K562 (cell line): Measurements from ENCODE around the gene GET4. TPM values are rescaled to one million over a fixed set of nuclear protein-coding genes. Genes with fewer than 3 reads are reported as not detected.
A peak's percentile ranks its signal among the peaks of the same experiment; 100 is the strongest.

Experiments
- ATAC-seq: fragments of 200-7000 bp; cut with Tn5 transposase; 3 replicates; pipeline ENCODE4 v1.9.1; 2020; ENCODE audit warnings: moderate library complexity
- BruUV-seq: library from RNA; stranded (reverse); fragments of 400-500 nt; replicated peaks from 2 replicates; lab custom pipeline; 2021; lab: Mats Ljungman, UMichigan
- CTCF ChIA-PET: fragments of 300-600 bp; formaldehyde crosslinking; extraction: SDS; loops from one replicate; lab custom pipeline; 2021; ENCODE audit warnings: low intra/inter-chr PET ratio; lab: Yijun Ruan, JAX
- POLR2A ChIA-PET: fragments of 300-600, 350-650 bp; sonication (Branson Sonifier 250); formaldehyde crosslinking; extraction: SDS; loops from one replicate; lab custom pipeline; 2021; ENCODE audit warnings: antibody characterized with exemption, inconsistent platforms; lab: Yijun Ruan, JAX
- DNase-seq, 4 experiments: peaks; one replicate each; pipeline versions ENCODE4 v3.0.0 to v3.0.0-alpha.2; 2011 to 2018; ENCODE audit warnings: low spot score in 3 of 4, mixed read lengths in 3 of 4; ENCODE audit errors: extremely low read depth in 1 of 4
- FAIRE-seq: peaks from 2 replicates; lab custom pipeline; 2011; peaks lifted over from hg19 to GRCh38; lab: Jason Lieb, UNC
- H2AFZ ChIP-seq: 2 replicates; pipeline ENCODE4 v1.6.0; 2011; ENCODE audit warnings: low read depth, low read length, control low read depth, inconsistent platforms
- H3K27ac ChIP-seq: fragments of 200-600 bp; 3 replicates; pipeline ENCODE4 v1.8.0; 2011; ENCODE audit warnings: low read depth, mild to moderate bottlenecking, control low read depth, inconsistent platforms, low read length, moderate library complexity, mixed read lengths; ENCODE audit errors: extremely low read depth
- H3K27me3 ChIP-seq, 2 experiments: fragments of 300-600 bp in 1 of 2; 2 replicates in 1 of 2; 3 replicates in 1 of 2; pipeline versions ENCODE4 v1.6.0 to v1.8.0; 2011; ENCODE audit warnings: inconsistent platforms in 2 of 2, low read length in 2 of 2, mild to moderate bottlenecking in 1 of 2, mixed read lengths in 1 of 2, moderate library complexity in 1 of 2; ENCODE audit not compliant: control insufficient read depth in 2 of 2, insufficient read depth in 2 of 2
- H3K36me3 ChIP-seq: fragments of 300-600 bp; 3 replicates; pipeline ENCODE4 v1.8.0; 2011; ENCODE audit warnings: mild to moderate bottlenecking, low read length, inconsistent platforms; ENCODE audit not compliant: control insufficient read depth, insufficient read depth
- H3K4me1 ChIP-seq, 2 experiments: fragments of 200-600 bp in 1 of 2; replicated peaks in 1 of 2; 2 replicates in 1 of 2; 3 replicates in 1 of 2; pipeline versions ENCODE4 v1.5.1 to v1.8.0; 2011; ENCODE audit warnings: inconsistent platforms in 2 of 2, low read length in 2 of 2, mild to moderate bottlenecking in 1 of 2, mixed read lengths in 1 of 2, moderate library complexity in 1 of 2; ENCODE audit not compliant: control insufficient read depth in 2 of 2, insufficient read depth in 2 of 2
- H3K4me2 ChIP-seq: 2 replicates; pipeline ENCODE4 v1.6.1; 2011; ENCODE audit warnings: low read length, control low read depth, inconsistent platforms, mixed read lengths; ENCODE audit not compliant: insufficient read depth
- H3K4me3 ChIP-seq: fragments of 200-600 bp; sonication (generic), shearing (Covaris generic); 2 replicates; pipeline ENCODE4 v1.5.1; 2016; ENCODE audit warnings: control low read depth, inconsistent platforms
- H3K79me2 ChIP-seq: fragments of 200-600 bp; 3 replicates; pipeline ENCODE4 v1.8.0; 2011; ENCODE audit warnings: low read length, inconsistent platforms; ENCODE audit not compliant: control insufficient read depth, insufficient read depth
- H3K9ac ChIP-seq, 2 experiments: 2 replicates each; pipeline versions ENCODE4 v1.6.0 to v1.6.1; 2011; ENCODE audit warnings: low read depth in 2 of 2, low read length in 2 of 2, control low read depth in 1 of 2, inconsistent platforms in 1 of 2, mild to moderate bottlenecking in 1 of 2, mixed read lengths in 1 of 2; ENCODE audit not compliant: insufficient read depth in 1 of 2
- H3K9me1 ChIP-seq: one replicate; pipeline ENCODE4 v1.6.0; 2011; ENCODE audit warnings: inconsistent platforms, mild to moderate bottlenecking, low read length, moderate library complexity; ENCODE audit not compliant: control insufficient read depth, insufficient read depth
- H3K9me3 ChIP-seq: replicated peaks from 2 replicates; pipeline ENCODE4 v1.5.1; 2011; ENCODE audit warnings: low read depth, low read length, inconsistent platforms; ENCODE audit not compliant: control insufficient read depth, insufficient read depth
- H4K20me1 ChIP-seq: replicated peaks from 2 replicates; pipeline ENCODE4 v1.6.1; 2011; ENCODE audit warnings: low read length, inconsistent platforms, mixed read lengths; ENCODE audit not compliant: control insufficient read depth, insufficient read depth
- ARID1B ChIP-seq: fragments of 450-650 bp; IDR thresholded peaks from 2 replicates; pipeline ENCODE4 v1.6.1; 2016; ENCODE audit warnings: antibody characterized with exemption, mild to moderate bottlenecking, inconsistent platforms
- KLF13 ChIP-seq: fragments of 450-650 bp; IDR thresholded peaks from 2 replicates; pipeline ENCODE4 v1.6.1; 2016; ENCODE audit warnings: missing genetic modification characterization, low read depth, mild to moderate bottlenecking, missing compliant biosample characterization, moderate library complexity, borderline replicate concordance
- MYC ChIP-seq, 2 experiments: fragments of 250-450 bp in 1 of 2; sonication (Bioruptor Pico) in 1 of 2; IDR thresholded peaks; 2 replicates each; pipeline versions ENCODE4 v1.5.1 to v1.6.1; 2012 to 2021; ENCODE audit warnings: low read depth in 2 of 2, borderline replicate concordance in 1 of 2, improper control_type of control experiment in 1 of 2, low read length in 1 of 2, mild to moderate bottlenecking in 1 of 2, moderate library complexity in 1 of 2
- ZNF347 ChIP-seq: fragments of 450-650 bp; formaldehyde crosslinking; IDR thresholded peaks from 2 replicates; pipeline ENCODE4 v1.4.0; 2020; ENCODE audit warnings: low read depth, mild to moderate bottlenecking, moderate library complexity
- ZNF695 ChIP-seq: fragments of 450-650 bp; formaldehyde crosslinking; IDR thresholded peaks from 2 replicates; pipeline ENCODE4 v1.4.0; 2020; ENCODE audit warnings: mild to moderate bottlenecking, moderate library complexity
- WGBS: fragments of 100-300 bp; shearing (Covaris generic); methylation state at CpG from one replicate; pipeline ENCODE4 v1.1.6; 2016; ENCODE audit warnings: low coverage, mixed read lengths; ENCODE audit not compliant: insufficient coverage; ENCODE audit errors: missing lambda C conversion rate; 5-methylcytosine and 5-hydroxymethylcytosine counted together
- in situ Hi-C: fragments of 300-500 bp; cut with MboI; formaldehyde crosslinking; loops from 4 replicates; pipeline ENCODE4 v1.15.0; 2018; ENCODE audit warnings: inconsistent platforms, mixed read lengths
- intact Hi-C: fragments of 100-400 bp; cut with micrococcal nuclease; formaldehyde crosslinking; loops from 2 replicates; pipeline ENCODE4 v1.14.2; 2022
- polyA plus RNA-seq, 8 experiments: library from polyadenylated mRNA; depleted of rRNA in 4 of 8; stranded (reverse) in 5 of 8; unstranded in 3 of 8; fragments of >200 nt; fragmentation: Nextera tagmentation in 2 of 8; fragmentation: Illumina TruSeq in 1 of 8; extraction: Ambion mirVana in 2 of 8; extraction: Trizol in 1 of 8; gene quantifications; 2 replicates each; pipeline versions ENCODE4 v1.2.1 to v1.2.3, GENCODE V29; 2011 to 2014; ENCODE audit warnings: inconsistent platforms in 1 of 8, missing spikeins in 1 of 8
- total RNA-seq, 7 experiments: library from RNA; depleted of rRNA in 6 of 7; stranded (reverse); fragments of >200 nt in 6 of 7; fragmentation: Illumina TruSeq in 2 of 7; extraction: Trizol in 2 of 7; gene quantifications; 2 replicates each; pipeline versions ENCODE4 v1.2.1 to v1.2.3, GENCODE V29; 2011 to 2021; ENCODE audit warnings: low replicate concordance in 1 of 7
- TF ChIP-seq, protein P1 (sequence below): fragments of 450-650 bp; IDR thresholded peaks from 2 replicates; pipeline ENCODE4 v1.6.1; 2018; ENCODE audit not compliant: partially characterized antibody
- TF ChIP-seq, protein P2 (sequence below): fragments of 250-450 bp; sonication (Bioruptor Pico); IDR thresholded peaks from 2 replicates; pipeline ENCODE4 v1.8.0; 2021; ENCODE audit warnings: moderate library complexity, mild to moderate bottlenecking, inconsistent platforms
- TF ChIP-seq, protein P3 (sequence below): sonication (generic); formaldehyde crosslinking; IDR thresholded peaks from 2 replicates; pipeline ENCODE4 v1.8.0; 2023; ENCODE audit warnings: missing genetic modification reagents, mild to moderate bottlenecking, borderline replicate concordance

Gene GET4
- total and polyA plus RNA-seq, 9 of the 15 experiments (the other 6 are each of a cell fraction or from before 2014, with no cell fraction given) = 0.99 to 122 (median 40.4) TPM

DNA sequence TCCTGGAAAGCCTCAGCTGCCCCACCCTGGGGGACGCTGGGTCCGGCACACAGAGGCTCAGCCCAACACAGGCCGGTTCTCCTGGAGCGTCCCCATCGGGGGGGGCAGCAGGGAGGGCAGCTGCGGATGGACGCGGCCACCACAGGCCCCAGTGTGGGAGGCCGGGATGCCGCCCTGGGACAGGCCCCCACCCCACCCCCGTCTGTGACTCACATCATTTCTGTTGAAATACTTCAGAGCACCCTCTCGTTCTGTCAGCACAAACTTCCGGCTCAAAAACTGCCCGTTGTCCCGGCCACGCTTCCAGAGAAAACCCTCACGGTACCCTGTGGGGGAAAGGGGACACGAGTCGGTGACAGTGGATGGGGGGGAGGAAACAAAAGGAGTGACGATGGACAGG lies 28.5 kb downstream of the GET4 start (continued):
- peak; percentile 52 for TF ChIP-seq ARID1B
- TF ChIP-seq ZNF347 = no peak
- TF ChIP-seq, protein P1, sequence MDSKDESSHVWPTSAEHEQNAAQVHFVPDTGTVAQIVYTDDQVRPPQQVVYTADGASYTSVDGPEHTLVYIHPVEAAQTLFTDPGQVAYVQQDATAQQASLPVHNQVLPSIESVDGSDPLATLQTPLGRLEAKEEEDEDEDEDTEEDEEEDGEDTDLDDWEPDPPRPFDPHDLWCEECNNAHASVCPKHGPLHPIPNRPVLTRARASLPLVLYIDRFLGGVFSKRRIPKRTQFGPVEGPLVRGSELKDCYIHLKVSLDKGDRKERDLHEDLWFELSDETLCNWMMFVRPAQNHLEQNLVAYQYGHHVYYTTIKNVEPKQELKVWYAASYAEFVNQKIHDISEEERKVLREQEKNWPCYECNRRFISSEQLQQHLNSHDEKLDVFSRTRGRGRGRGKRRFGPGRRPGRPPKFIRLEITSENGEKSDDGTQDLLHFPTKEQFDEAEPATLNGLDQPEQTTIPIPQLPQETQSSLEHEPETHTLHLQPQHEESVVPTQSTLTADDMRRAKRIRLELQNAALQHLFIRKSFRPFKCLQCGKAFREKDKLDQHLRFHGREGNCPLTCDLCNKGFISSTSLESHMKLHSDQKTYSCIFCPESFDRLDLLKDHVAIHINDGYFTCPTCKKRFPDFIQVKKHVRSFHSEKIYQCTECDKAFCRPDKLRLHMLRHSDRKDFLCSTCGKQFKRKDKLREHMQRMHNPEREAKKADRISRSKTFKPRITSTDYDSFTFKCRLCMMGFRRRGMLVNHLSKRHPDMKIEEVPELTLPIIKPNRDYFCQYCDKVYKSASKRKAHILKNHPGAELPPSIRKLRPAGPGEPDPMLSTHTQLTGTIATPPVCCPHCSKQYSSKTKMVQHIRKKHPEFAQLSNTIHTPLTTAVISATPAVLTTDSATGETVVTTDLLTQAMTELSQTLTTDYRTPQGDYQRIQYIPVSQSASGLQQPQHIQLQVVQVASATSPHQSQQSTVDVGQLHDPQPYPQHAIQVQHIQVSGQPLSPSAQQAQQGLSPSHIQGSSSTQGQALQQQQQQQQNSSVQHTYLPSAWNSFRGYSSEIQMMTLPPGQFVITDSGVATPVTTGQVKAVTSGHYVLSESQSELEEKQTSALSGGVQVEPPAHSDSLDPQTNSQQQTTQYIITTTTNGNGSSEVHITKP = peak; percentile 73

DNA sequence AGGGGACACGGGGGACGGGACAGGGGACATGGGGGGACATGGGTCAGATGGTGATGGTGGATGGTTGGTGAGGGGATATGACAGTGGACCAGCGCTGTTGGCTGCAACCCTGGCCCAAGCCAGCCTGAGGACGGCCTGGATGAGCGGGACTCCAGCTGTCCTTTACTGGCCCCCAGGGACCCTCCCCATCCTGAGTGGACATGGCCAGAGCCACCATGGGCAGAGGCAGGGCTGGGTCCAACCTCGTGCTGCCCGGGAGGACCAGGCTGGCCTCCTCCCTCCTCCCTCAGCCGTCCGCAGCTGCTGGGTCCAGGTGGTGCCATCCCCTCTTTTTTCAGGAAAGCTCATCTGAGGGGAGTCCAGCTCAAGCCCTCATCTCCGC lies 30.4 kb downstream of the GET4 start:
- no peak overlapping the region for H2AFZ ChIP-seq
- in situ Hi-C loops = no loop called here
- H3K27me3 ChIP-seq = peaks cover 9 to 19% of the 10 kb centered on the region in 2 experiments; a peak in 1 of 5 replicates
- H3K9me3 ChIP-seq = no peaks in the 10 kb centered on the region
- H3K4me1 ChIP-seq = peaks cover 11 to 69% of the 10 kb centered on the region in 2 experiments
- ChIA-PET CTCF (interaction anchor here (0.6 kb wide), 1 partner anchor 88 kb away, joined by 4 read pairs; no protein-coding TSS in a partner anchor), POLR2A (interaction anchor here (1.2 kb wide), 1 partner anchor 15 kb away, joined by 4 read pairs; no protein-coding TSS in a partner anchor)
- BruUV-seq = no TSS peak
- intact Hi-C loops = no loop called here
- H4K20me1 ChIP-seq = no peaks in the 10 kb centered on the region
- no peak overlapping the region for H3K4me3 ChIP-seq
- H3K27ac ChIP-seq = no peak overlapping the region
- WGBS = 20% methylated on average over 5 of the region's 10 CpGs
- FAIRE-seq (no peak), ATAC-seq (peak; percentile 4; the same call in 2 of the 3 replicates), DNase-seq (no peak)
- no peaks in the 10 kb centered on the region for H3K9me1 ChIP-seq
- no peak overlapping the region for H3K9ac ChIP-seq
- H3K4me2 ChIP-seq = no peak overlapping the region
- H3K79me2 ChIP-seq = no peaks in the 10 kb centered on the region
- H3K36me3 ChIP-seq = no peaks in the 10 kb centered on the region
- no peak for TF ChIP-seq MYC (IDR thresholded peaks at IDR 0.05; ENCODE audit: low read depth, low read length)
- TF ChIP-seq MYC (CRISPR knock-in tag; IDR thresholded peaks at IDR 0.05; ENCODE audit: borderline replicate concordance, low read depth) = no peak
- TF ChIP-seq, protein P2, sequence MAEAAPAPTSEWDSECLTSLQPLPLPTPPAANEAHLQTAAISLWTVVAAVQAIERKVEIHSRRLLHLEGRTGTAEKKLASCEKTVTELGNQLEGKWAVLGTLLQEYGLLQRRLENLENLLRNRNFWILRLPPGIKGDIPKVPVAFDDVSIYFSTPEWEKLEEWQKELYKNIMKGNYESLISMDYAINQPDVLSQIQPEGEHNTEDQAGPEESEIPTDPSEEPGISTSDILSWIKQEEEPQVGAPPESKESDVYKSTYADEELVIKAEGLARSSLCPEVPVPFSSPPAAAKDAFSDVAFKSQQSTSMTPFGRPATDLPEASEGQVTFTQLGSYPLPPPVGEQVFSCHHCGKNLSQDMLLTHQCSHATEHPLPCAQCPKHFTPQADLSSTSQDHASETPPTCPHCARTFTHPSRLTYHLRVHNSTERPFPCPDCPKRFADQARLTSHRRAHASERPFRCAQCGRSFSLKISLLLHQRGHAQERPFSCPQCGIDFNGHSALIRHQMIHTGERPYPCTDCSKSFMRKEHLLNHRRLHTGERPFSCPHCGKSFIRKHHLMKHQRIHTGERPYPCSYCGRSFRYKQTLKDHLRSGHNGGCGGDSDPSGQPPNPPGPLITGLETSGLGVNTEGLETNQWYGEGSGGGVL (CRISPR knock-in tag) = no peak
- TF ChIP-seq ZNF695 (CRISPR knock-in tag) = no peak
- TF ChIP-seq, protein P3, sequence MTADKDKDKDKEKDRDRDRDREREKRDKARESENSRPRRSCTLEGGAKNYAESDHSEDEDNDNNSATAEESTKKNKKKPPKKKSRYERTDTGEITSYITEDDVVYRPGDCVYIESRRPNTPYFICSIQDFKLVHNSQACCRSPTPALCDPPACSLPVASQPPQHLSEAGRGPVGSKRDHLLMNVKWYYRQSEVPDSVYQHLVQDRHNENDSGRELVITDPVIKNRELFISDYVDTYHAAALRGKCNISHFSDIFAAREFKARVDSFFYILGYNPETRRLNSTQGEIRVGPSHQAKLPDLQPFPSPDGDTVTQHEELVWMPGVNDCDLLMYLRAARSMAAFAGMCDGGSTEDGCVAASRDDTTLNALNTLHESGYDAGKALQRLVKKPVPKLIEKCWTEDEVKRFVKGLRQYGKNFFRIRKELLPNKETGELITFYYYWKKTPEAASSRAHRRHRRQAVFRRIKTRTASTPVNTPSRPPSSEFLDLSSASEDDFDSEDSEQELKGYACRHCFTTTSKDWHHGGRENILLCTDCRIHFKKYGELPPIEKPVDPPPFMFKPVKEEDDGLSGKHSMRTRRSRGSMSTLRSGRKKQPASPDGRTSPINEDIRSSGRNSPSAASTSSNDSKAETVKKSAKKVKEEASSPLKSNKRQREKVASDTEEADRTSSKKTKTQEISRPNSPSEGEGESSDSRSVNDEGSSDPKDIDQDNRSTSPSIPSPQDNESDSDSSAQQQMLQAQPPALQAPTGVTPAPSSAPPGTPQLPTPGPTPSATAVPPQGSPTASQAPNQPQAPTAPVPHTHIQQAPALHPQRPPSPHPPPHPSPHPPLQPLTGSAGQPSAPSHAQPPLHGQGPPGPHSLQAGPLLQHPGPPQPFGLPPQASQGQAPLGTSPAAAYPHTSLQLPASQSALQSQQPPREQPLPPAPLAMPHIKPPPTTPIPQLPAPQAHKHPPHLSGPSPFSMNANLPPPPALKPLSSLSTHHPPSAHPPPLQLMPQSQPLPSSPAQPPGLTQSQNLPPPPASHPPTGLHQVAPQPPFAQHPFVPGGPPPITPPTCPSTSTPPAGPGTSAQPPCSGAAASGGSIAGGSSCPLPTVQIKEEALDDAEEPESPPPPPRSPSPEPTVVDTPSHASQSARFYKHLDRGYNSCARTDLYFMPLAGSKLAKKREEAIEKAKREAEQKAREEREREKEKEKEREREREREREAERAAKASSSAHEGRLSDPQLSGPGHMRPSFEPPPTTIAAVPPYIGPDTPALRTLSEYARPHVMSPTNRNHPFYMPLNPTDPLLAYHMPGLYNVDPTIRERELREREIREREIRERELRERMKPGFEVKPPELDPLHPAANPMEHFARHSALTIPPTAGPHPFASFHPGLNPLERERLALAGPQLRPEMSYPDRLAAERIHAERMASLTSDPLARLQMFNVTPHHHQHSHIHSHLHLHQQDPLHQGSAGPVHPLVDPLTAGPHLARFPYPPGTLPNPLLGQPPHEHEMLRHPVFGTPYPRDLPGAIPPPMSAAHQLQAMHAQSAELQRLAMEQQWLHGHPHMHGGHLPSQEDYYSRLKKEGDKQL (CRISPR knock-in tag) = no peak
- TF ChIP-seq KLF13 (tag) = no peak
